A673 (cell line): ENCODE data around the gene HCAR1. TPM values are rescaled to one million over a fixed set of nuclear protein-coding genes. Genes with fewer than 3 reads are reported as not detected.
"Not testable (repeated sequence)": the region's sequence is repeated elsewhere in the genome, so short reads cannot be mapped to it uniquely, and the experiment has no call there.

Source experiments
- BruUV-seq: library from RNA; stranded (reverse); fragments of 400-500 nt; replicated peaks from 2 replicates; lab custom pipeline; 2021; lab: Mats Ljungman, UMichigan
- CTCF ChIA-PET: fragments of 300-600 bp; sonication (Branson Sonifier 250); formaldehyde crosslinking; loops from one replicate; lab custom pipeline; 2022; ENCODE audit warnings: antibody characterized with exemption; lab: Charles Lee
- POLR2A ChIA-PET: fragments of 300-600 bp; sonication (Branson Sonifier 250); formaldehyde crosslinking; loops from one replicate; lab custom pipeline; 2022; ENCODE audit warnings: antibody characterized with exemption; ENCODE audit not compliant: low non-redundant PET; lab: Charles Lee
- DNase-seq: peaks from one replicate; pipeline ENCODE4 v3.0.0-alpha.2; 2015; ENCODE audit warnings: low spot score
- H3K27ac ChIP-seq: fragments of 200-600 bp; sonication (generic); 2 replicates; pipeline ENCODE4 v1.5.1; 2016; ENCODE audit warnings: mixed run types, low read depth, mild to moderate bottlenecking, mixed read lengths, antibody characterized with exemption, low read length; ENCODE audit not compliant: poor library complexity, severe bottlenecking
- H3K27me3 ChIP-seq: fragments of 200-600 bp; sonication (generic); replicated peaks from 2 replicates; pipeline ENCODE4 v1.6.1; 2017; ENCODE audit warnings: mixed run types, low read depth, mild to moderate bottlenecking, mixed read lengths, antibody characterized with exemption, low read length; ENCODE audit not compliant: insufficient read depth, poor library complexity
- H3K36me3 ChIP-seq: fragments of 200-600 bp; sonication (generic); 2 replicates; pipeline ENCODE4 v1.6.1; 2016; ENCODE audit warnings: mixed run types, mild to moderate bottlenecking, mixed read lengths, antibody characterized with exemption, low read length; ENCODE audit not compliant: insufficient read depth, poor library complexity, severe bottlenecking
- H3K4me1 ChIP-seq: fragments of 200-600 bp; sonication (generic); 2 replicates; pipeline ENCODE4 v1.6.1; 2017; ENCODE audit warnings: mixed run types, mild to moderate bottlenecking, mixed read lengths, antibody characterized with exemption, low read length; ENCODE audit not compliant: insufficient read depth, poor library complexity, severe bottlenecking
- H3K4me3 ChIP-seq: fragments of 200-600 bp; sonication (generic); 2 replicates; pipeline ENCODE4 v1.5.1; 2016; ENCODE audit warnings: low read depth, mixed run types, mild to moderate bottlenecking, mixed read lengths, low read length; ENCODE audit not compliant: poor library complexity, severe bottlenecking
- H3K9me3 ChIP-seq: fragments of 200-600 bp; sonication (generic); 2 replicates; pipeline ENCODE4 v1.6.1; 2016; ENCODE audit warnings: mixed run types, low read depth, mild to moderate bottlenecking, mixed read lengths, antibody characterized with exemption, low read length; ENCODE audit not compliant: poor library complexity, severe bottlenecking
- EZH2 ChIP-seq: fragments of 200-600 bp; sonication (generic); IDR thresholded peaks from 2 replicates; pipeline ENCODE4 v1.6.1; 2017; ENCODE audit warnings: borderline replicate concordance, low read depth, mild to moderate bottlenecking, mixed read lengths, antibody characterized with exemption, low read length; ENCODE audit not compliant: poor library complexity, severe bottlenecking
- intact Hi-C: fragments of 100-400 bp; cut with micrococcal nuclease; formaldehyde crosslinking; loops from one replicate; pipeline ENCODE4 v1.10.0; 2022; ENCODE audit not compliant: unreplicated experiment
- total RNA-seq: library from RNA; stranded (reverse); gene quantifications from 2 replicates; pipeline ENCODE4 v1.2.3, GENCODE V29; 2021
- TF ChIP-seq, protein P1 (sequence below): fragments of 300-800, 200-600 bp; sonication (generic); conservative IDR thresholded peaks from 2 replicates; pipeline ENCODE4 v1.5.1; 2017; ENCODE audit warnings: low read depth, mild to moderate bottlenecking, antibody characterized with exemption, low read length, moderate library complexity, mixed read lengths

HCAR1 gene
- total RNA-seq, 1 experiment from 2014 or later = 1.9 TPM

- intact Hi-C loops = loop anchor here (5.0 kb wide), 2 partner anchors 116 to 226 kb away; partner anchors contain the start of genes KNTC1 and RSRC2
- peaks cover 45% of the 10 kb centered on the region for H3K36me3 ChIP-seq
- POLR2A ChIA-PET = no interaction called here
- H3K4me3 ChIP-seq = peak overlapping the region; percentile 72
- no peak for TF ChIP-seq EZH2
- TF ChIP-seq, protein P1, sequence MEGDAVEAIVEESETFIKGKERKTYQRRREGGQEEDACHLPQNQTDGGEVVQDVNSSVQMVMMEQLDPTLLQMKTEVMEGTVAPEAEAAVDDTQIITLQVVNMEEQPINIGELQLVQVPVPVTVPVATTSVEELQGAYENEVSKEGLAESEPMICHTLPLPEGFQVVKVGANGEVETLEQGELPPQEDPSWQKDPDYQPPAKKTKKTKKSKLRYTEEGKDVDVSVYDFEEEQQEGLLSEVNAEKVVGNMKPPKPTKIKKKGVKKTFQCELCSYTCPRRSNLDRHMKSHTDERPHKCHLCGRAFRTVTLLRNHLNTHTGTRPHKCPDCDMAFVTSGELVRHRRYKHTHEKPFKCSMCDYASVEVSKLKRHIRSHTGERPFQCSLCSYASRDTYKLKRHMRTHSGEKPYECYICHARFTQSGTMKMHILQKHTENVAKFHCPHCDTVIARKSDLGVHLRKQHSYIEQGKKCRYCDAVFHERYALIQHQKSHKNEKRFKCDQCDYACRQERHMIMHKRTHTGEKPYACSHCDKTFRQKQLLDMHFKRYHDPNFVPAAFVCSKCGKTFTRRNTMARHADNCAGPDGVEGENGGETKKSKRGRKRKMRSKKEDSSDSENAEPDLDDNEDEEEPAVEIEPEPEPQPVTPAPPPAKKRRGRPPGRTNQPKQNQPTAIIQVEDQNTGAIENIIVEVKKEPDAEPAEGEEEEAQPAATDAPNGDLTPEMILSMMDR = no peak
- DNase-seq = no peak
- H3K4me1 ChIP-seq = peaks cover 15% of the 10 kb centered on the region
- H3K9me3 ChIP-seq = no peaks in the 10 kb centered on the region
- H3K27ac ChIP-seq = peak overlapping the region; percentile 91
- BruUV-seq = no TSS peak
- CTCF ChIA-PET = no interaction called here
- no peaks in the 10 kb centered on the region for H3K27me3 ChIP-seq
These were observed 22.6 kb upstream of the HCAR1 start for GRCh38 chr12:122753319-122753650.

- ChIA-PET POLR2A (interaction anchor here (0.6 kb wide), 1 partner anchor 251 kb away, joined by 3 read pairs; no protein-coding TSS in a partner anchor), CTCF (interaction anchor here (1.0 kb wide), 1 partner anchor 115 kb away, joined by 3 read pairs; no protein-coding TSS in a partner anchor)
- H3K4me3 ChIP-seq = peak within 1 kb of the TSS; percentile 72
- peak within 1 kb of the TSS; percentile 91 for H3K27ac ChIP-seq
- BruUV-seq = no TSS peak
- peaks cover 39% of the 10 kb centered on the region for H3K36me3 ChIP-seq
- no peaks in the 10 kb centered on the region for H3K9me3 ChIP-seq
- no peaks in the 10 kb centered on the region for H3K27me3 ChIP-seq
- DNase-seq = peak; percentile 98
- intact Hi-C loops = loop anchor here (5.0 kb wide), 2 partner anchors 115 to 225 kb away; partner anchors contain the start of genes KNTC1 and RSRC2
- TF ChIP-seq, protein P1 = peak; percentile 93
- no peak for TF ChIP-seq EZH2
- H3K4me1 ChIP-seq = peaks cover 15% of the 10 kb centered on the region
These were observed 22.0 kb upstream of the HCAR1 start, which contains the start of gene DENR for GRCh38 chr12:122752464-122753318. Gene DENR, plus strand, starts transcription at chr12:122752824. Its CDS starts 878 bp downstream, at chr12:122753702.

GRCh38 chr12:122750781-122751515 lies 20.3 kb upstream of the HCAR1 start:
- intact Hi-C loops = loop anchor here (5.0 kb wide), 2 partner anchors 114 to 224 kb away; partner anchors contain the start of genes KNTC1 and RSRC2
- DNase-seq, H3K4me3 ChIP-seq, CTCF ChIA-PET, H3K9me3 ChIP-seq, POLR2A ChIA-PET, H3K27ac ChIP-seq, BruUV-seq, H3K27me3 ChIP-seq: not testable (repeated sequence)
- Histone ChIP-seq H3K36me3 (peaks cover 21% of the 10 kb centered on the region), H3K4me1 (peaks cover 15% of the 10 kb centered on the region)
